HepG2 (cell line): ENCODE data around the gene VEGFB. TPM values are rescaled to one million over a fixed set of nuclear protein-coding genes. Genes with fewer than 3 reads are reported as not detected.

Source experiments
- ADNP ChIP-seq: sonication (generic); formaldehyde crosslinking; IDR thresholded peaks from 2 replicates; pipeline ENCODE4 v1.4.0; 2020; ENCODE audit warnings: missing genetic modification reagents
- HHEX ChIP-seq: IDR thresholded peaks from 2 replicates; pipeline ENCODE4 v1.6.1; 2016; ENCODE audit warnings: control low read depth
- NFAT5 ChIP-seq: sonication (generic); formaldehyde crosslinking; IDR thresholded peaks from 2 replicates; pipeline ENCODE4 v1.4.0; 2020; ENCODE audit warnings: missing genetic modification reagents
- THAP9 ChIP-seq: sonication (generic); formaldehyde crosslinking; IDR thresholded peaks from 2 replicates; pipeline ENCODE4; 2020; ENCODE audit warnings: missing genetic modification reagents, mild to moderate bottlenecking, borderline replicate concordance
- ZBTB7A ChIP-seq: sonication (generic); formaldehyde crosslinking; IDR thresholded peaks from 2 replicates; pipeline ENCODE4 v1.8.0; 2022; ENCODE audit warnings: mild to moderate bottlenecking, missing genetic modification reagents
- ZNF207 ChIP-seq: fragments of 450-650 bp; IDR thresholded peaks from 2 replicates; pipeline ENCODE4 v1.6.1; 2016; ENCODE audit warnings: antibody characterized with exemption, borderline replicate concordance
- ZNF550 ChIP-seq: sonication (generic); formaldehyde crosslinking; IDR thresholded peaks from 2 replicates; pipeline ENCODE4 v1.4.0; 2020; ENCODE audit warnings: mild to moderate bottlenecking, missing genetic modification reagents, borderline replicate concordance
- ZNF777 ChIP-seq: sonication (generic); formaldehyde crosslinking; IDR thresholded peaks from 2 replicates; pipeline ENCODE4 v1.4.0; 2020; ENCODE audit warnings: missing genetic modification reagents
- ZNF780A ChIP-seq: sonication (generic); formaldehyde crosslinking; IDR thresholded peaks from 2 replicates; pipeline ENCODE4 v1.8.0; 2022; ENCODE audit warnings: mild to moderate bottlenecking, missing genetic modification reagents, moderate library complexity
- ZNF841 ChIP-seq: sonication (generic); formaldehyde crosslinking; IDR thresholded peaks from 2 replicates; pipeline ENCODE4 v1.8.1; 2023; ENCODE audit warnings: missing genetic modification reagents, borderline replicate concordance
- polyA plus RNA-seq, 8 experiments: library from polyadenylated mRNA; depleted of rRNA in 3 of 8; stranded (reverse) in 7 of 8; unstranded in 1 of 8; fragments of >200 nt; fragmentation: Illumina TruSeq in 4 of 8; extraction: Trizol in 4 of 8; gene quantifications; 2 replicates each; pipeline versions ENCODE4 v1.2.1 to v1.2.3, GENCODE V29; 2011 to 2016; ENCODE audit warnings: low read depth in 4 of 8, missing spikeins in 1 of 8, mixed read lengths in 1 of 8; ENCODE audit not compliant: insufficient read depth in 1 of 8
- total RNA-seq, 5 experiments: library from RNA; depleted of rRNA; stranded (reverse); fragments of >200 nt; fragmentation: Illumina TruSeq; extraction: Trizol; gene quantifications; 2 replicates each; pipeline ENCODE4 v1.2.3, GENCODE V29; 2016; ENCODE audit warnings: low read depth in 1 of 5
- TF ChIP-seq, protein P1 (sequence below): sonication (generic); formaldehyde crosslinking; conservative IDR thresholded peaks from 2 replicates; pipeline ENCODE4 v1.4.0; 2020; ENCODE audit warnings: missing genetic modification reagents
- TF ChIP-seq, protein P2 (sequence below): sonication (generic); formaldehyde crosslinking; IDR thresholded peaks from 2 replicates; pipeline ENCODE4 v1.5.0; 2020; ENCODE audit warnings: missing genetic modification reagents
- TF ChIP-seq, protein P3 (sequence below): IDR thresholded peaks from 2 replicates; pipeline ENCODE4 v1.6.1; 2012; ENCODE audit warnings: inconsistent platforms
- TF ChIP-seq, protein P4 (sequence below): sonication (generic); formaldehyde crosslinking; IDR thresholded peaks from 2 replicates; pipeline ENCODE4 v1.8.0; 2022; ENCODE audit warnings: missing genetic modification reagents, low read depth, mild to moderate bottlenecking, borderline replicate concordance

The VEGFB gene
- total and polyA plus RNA-seq, 2 of the 13 experiments (the other 11 are each of a cell fraction or from before 2014, with no cell fraction given) = 9.0 to 11.3 TPM

- TF ChIP-seq HHEX (CRISPR knock-in tag) (no peak), ADNP (CRISPR knock-in tag) (no peak), ZNF841 (CRISPR knock-in tag) (no peak), ZBTB7A (CRISPR knock-in tag) (no peak), NFAT5 (CRISPR knock-in tag) (no peak), ZNF780A (CRISPR knock-in tag) (no peak), ZNF777 (CRISPR knock-in tag) (no peak; the same call in 1 of the 2 replicates), ZNF207 (no peak), ZNF550 (CRISPR knock-in tag) (no peak), THAP9 (CRISPR knock-in tag) (peak; percentile 46; the same call in 1 of the 2 replicates)
- TF ChIP-seq, protein P1, sequence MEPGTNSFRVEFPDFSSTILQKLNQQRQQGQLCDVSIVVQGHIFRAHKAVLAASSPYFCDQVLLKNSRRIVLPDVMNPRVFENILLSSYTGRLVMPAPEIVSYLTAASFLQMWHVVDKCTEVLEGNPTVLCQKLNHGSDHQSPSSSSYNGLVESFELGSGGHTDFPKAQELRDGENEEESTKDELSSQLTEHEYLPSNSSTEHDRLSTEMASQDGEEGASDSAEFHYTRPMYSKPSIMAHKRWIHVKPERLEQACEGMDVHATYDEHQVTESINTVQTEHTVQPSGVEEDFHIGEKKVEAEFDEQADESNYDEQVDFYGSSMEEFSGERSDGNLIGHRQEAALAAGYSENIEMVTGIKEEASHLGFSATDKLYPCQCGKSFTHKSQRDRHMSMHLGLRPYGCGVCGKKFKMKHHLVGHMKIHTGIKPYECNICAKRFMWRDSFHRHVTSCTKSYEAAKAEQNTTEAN (CRISPR knock-in tag) = 0 out of 2 replicates have a peak, but pooled peaks have one; percentile 16
- TF ChIP-seq, protein P2, sequence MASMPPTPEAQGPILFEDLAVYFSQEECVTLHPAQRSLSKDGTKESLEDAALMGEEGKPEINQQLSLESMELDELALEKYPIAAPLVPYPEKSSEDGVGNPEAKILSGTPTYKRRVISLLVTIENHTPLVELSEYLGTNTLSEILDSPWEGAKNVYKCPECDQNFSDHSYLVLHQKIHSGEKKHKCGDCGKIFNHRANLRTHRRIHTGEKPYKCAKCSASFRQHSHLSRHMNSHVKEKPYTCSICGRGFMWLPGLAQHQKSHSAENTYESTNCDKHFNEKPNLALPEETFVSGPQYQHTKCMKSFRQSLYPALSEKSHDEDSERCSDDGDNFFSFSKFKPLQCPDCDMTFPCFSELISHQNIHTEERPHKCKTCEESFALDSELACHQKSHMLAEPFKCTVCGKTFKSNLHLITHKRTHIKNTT (CRISPR knock-in tag) = no peak
- TF ChIP-seq, protein P3, sequence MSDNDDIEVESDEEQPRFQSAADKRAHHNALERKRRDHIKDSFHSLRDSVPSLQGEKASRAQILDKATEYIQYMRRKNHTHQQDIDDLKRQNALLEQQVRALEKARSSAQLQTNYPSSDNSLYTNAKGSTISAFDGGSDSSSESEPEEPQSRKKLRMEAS = peak; percentile 45
- TF ChIP-seq, protein P4, sequence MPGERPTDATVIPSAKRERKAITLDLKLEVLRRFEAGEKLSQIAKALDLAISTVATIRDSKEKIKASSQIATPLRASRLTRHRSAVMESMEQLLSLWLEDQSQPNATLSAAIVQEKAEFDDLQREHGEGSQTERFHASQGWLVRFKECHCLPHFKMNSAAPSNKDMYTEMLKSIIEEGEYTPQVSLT (CRISPR knock-in tag) = no peak
Observed at GRCh38 chr11:64284048-64284961, 49.9 kb downstream of the VEGFB start, which contains the start of gene BAD (continued).
